GM19468 (cell line): Measurements from ENCODE around the gene RPS8.
"Not testable (repeated sequence)": the region's sequence is repeated elsewhere in the genome, so short reads cannot be mapped to it uniquely, and the experiment has no call there.

ENCODE experiments used
- ATAC-seq: cut with Tn5 transposase; IDR thresholded peaks from one replicate; pipeline ENCODE4 v1.9.1; 2021; ENCODE audit warnings: mild to moderate bottlenecking, moderate library complexity, moderate number of reproducible peaks; ENCODE audit not compliant: unreplicated experiment; ENCODE audit errors: extremely low read depth

RPS8 gene

GRCh38 chr1:44775078-44775929, at the start of gene RPS8:
Gene RPS8, plus strand, starts transcription at chr1:44775540. Its CDS starts 57 bp downstream, at chr1:44775597.
- peak; percentile 66 for ATAC-seq

GRCh38 chr1:44730741-44731512, 44.4 kb upstream of the RPS8 start, which contains the start of gene RNU5D-1:
Gene RNU5D-1, minus strand, starts transcription at chr1:44731170.
- ATAC-seq: peak; percentile 57

GRCh38 chr1:44733365-44733764, 42.0 kb upstream of the RPS8 start:
- no peak for ATAC-seq

- no peak for ATAC-seq
Measured at GRCh38 chr1:44733784-44734183, 41.6 kb upstream of the RPS8 start.

GRCh38 chr1:44735992-44736391, 39.3 kb upstream of the RPS8 start:
- ATAC-seq: no peak

GRCh38 chr1:44738953-44739306, 36.4 kb upstream of the RPS8 start:
- not testable (repeated sequence) for ATAC-seq

GRCh38 chr1:44739307-44740178, 35.8 kb upstream of the RPS8 start, which contains the start of gene KIF2C:
Gene KIF2C, plus strand, starts transcription at chr1:44739837. Its CDS starts 96 bp downstream, at chr1:44739933.
- ATAC-seq: peak; percentile 93

GRCh38 chr1:44740179-44740617, 35.1 kb upstream of the RPS8 start:
- no peak for ATAC-seq

- ATAC-seq: no peak
Measured at GRCh38 chr1:44743211-44743610, 32.1 kb upstream of the RPS8 start.

GRCh38 chr1:44747878-44748277, 27.5 kb upstream of the RPS8 start:
- ATAC-seq: no peak

GRCh38 chr1:44757420-44757819, 17.9 kb upstream of the RPS8 start:
- no peak for ATAC-seq

- no peak for ATAC-seq
Measured at GRCh38 chr1:44759077-44759476, 16.3 kb upstream of the RPS8 start.

GRCh38 chr1:44760876-44761275, 14.5 kb upstream of the RPS8 start:
- ATAC-seq: no peak

GRCh38 chr1:44766421-44766820, 8.9 kb upstream of the RPS8 start:
- not testable (repeated sequence) for ATAC-seq

GRCh38 chr1:44775930-44776729, 790 bp downstream of the RPS8 start:
- no peak for ATAC-seq

- ATAC-seq: no peak
Measured at GRCh38 chr1:44776730-44777068, 1.4 kb downstream of the RPS8 start.

- ATAC-seq: no peak
Measured at GRCh38 chr1:44777547-44777946, 2.2 kb downstream of the RPS8 start.

- no peak for ATAC-seq
Measured at GRCh38 chr1:44777969-44778635, 2.8 kb downstream of the RPS8 start.
